GM18511 (cell line): Measurements from ENCODE around the gene DELE1.
"Not testable (repeated sequence)": the region's sequence is repeated elsewhere in the genome, so short reads cannot be mapped to it uniquely, and the experiment has no call there.

Experiments
- ATAC-seq: cut with Tn5 transposase; IDR thresholded peaks from one replicate; pipeline ENCODE4 v1.9.1; 2021; ENCODE audit warnings: mild to moderate bottlenecking, moderate library complexity; ENCODE audit not compliant: unreplicated experiment

Gene DELE1

GRCh38 chr5:141920771-141921170 is 2.9 kb upstream of the DELE1 start:
- no peak for ATAC-seq

GRCh38 chr5:141922827-141923447 is 734 bp upstream of the DELE1 start:
- not testable (repeated sequence) for ATAC-seq

GRCh38 chr5:141926434-141926833 is 2.8 kb downstream of the DELE1 start:
- no peak for ATAC-seq

- no peak for ATAC-seq
Measured at GRCh38 chr5:141928051-141928450, 4.4 kb downstream of the DELE1 start.

- no peak for ATAC-seq
Measured at GRCh38 chr5:141929398-141930058, 5.9 kb downstream of the DELE1 start.

GRCh38 chr5:141931694-141932093 is 8.0 kb downstream of the DELE1 start:
- no peak for ATAC-seq

- ATAC-seq: no peak
Measured at GRCh38 chr5:141933151-141933550, 9.5 kb downstream of the DELE1 start.

- no peak for ATAC-seq
Measured at GRCh38 chr5:141934099-141934844, 10.6 kb downstream of the DELE1 start.

- ATAC-seq: no peak
Measured at GRCh38 chr5:141935538-141935937, 11.9 kb downstream of the DELE1 start.

GRCh38 chr5:141940695-141941271 is 17.1 kb downstream of the DELE1 start:
- no peak for ATAC-seq

GRCh38 chr5:141941307-141941706 is 17.6 kb downstream of the DELE1 start:
- no peak for ATAC-seq

- no peak for ATAC-seq
Measured at GRCh38 chr5:141941779-141942178, 18.1 kb downstream of the DELE1 start.

GRCh38 chr5:141942185-141942857 is 18.6 kb downstream of the DELE1 start:
- no peak for ATAC-seq

- ATAC-seq: no peak
Measured at GRCh38 chr5:141944076-141944475, 20.4 kb downstream of the DELE1 start.

- ATAC-seq: no peak
Measured at GRCh38 chr5:141945511-141946051, 21.9 kb downstream of the DELE1 start.

- no peak for ATAC-seq
Measured at GRCh38 chr5:141947316-141947715, 23.6 kb downstream of the DELE1 start.

GRCh38 chr5:141948812-141949211 is 25.1 kb downstream of the DELE1 start:
- ATAC-seq: no peak

- ATAC-seq: no peak
Measured at GRCh38 chr5:141949511-141949910, 25.8 kb downstream of the DELE1 start.

- ATAC-seq: no peak
Measured at GRCh38 chr5:141950207-141951005, 26.7 kb downstream of the DELE1 start.

GRCh38 chr5:141951332-141951781 is 27.7 kb downstream of the DELE1 start:
- ATAC-seq: peak; percentile 84
